GM12878 (cell line): ENCODE results near the gene LTN1. TPM values are rescaled to one million over a fixed set of nuclear protein-coding genes. Genes with fewer than 3 reads are reported as not detected.

Source experiments
- ATAC-seq: fragments of 200-7000 bp; cut with Tn5 transposase; 3 replicates; pipeline ENCODE4 v1.9.1; 2020; ENCODE audit warnings: mild to moderate bottlenecking, moderate library complexity
- BruUV-seq: library from RNA; stranded (reverse); fragments of 400-500 nt; replicated peaks from 2 replicates; lab custom pipeline; 2021; lab: Mats Ljungman, UMichigan
- CTCF ChIA-PET: fragments of 300-600 bp; sonication (Branson Sonifier 250); formaldehyde crosslinking; extraction: SDS; loops from one replicate; lab custom pipeline; 2021; ENCODE audit warnings: inconsistent platforms; lab: Yijun Ruan, JAX
- POLR2A ChIA-PET: fragments of 350-600 bp; formaldehyde crosslinking; extraction: SDS; loops from one replicate; lab custom pipeline; 2021; ENCODE audit warnings: inconsistent platforms; lab: Charles Lee
- RAD21 ChIA-PET: fragments of 300-600 bp; sonication (Branson Sonifier 250); formaldehyde crosslinking; loops from one replicate; lab custom pipeline; 2023; ENCODE audit warnings: antibody characterized with exemption; ENCODE audit not compliant: unreplicated experiment; lab: Charles Lee
- SMC1A ChIA-PET: fragments of 300-600 bp; sonication (Branson Sonifier 250); formaldehyde crosslinking; loops from one replicate; lab custom pipeline; 2023; ENCODE audit not compliant: unreplicated experiment, uncharacterized antibody; lab: Charles Lee
- DNase-seq: peaks from one replicate; pipeline ENCODE4 v3.0.0-alpha.2; 2011; ENCODE audit warnings: low read depth, low spot score
- FAIRE-seq: peaks from 3 replicates; lab custom pipeline; 2011; peaks lifted over from hg19 to GRCh38; lab: Jason Lieb, UNC
- H2AFZ ChIP-seq: 2 replicates; pipeline ENCODE4 v1.6.0; 2011; ENCODE audit warnings: low read depth, low read length, control low read depth; ENCODE audit not compliant: control insufficient read depth
- H3K27ac ChIP-seq: 2 replicates; pipeline ENCODE4 v1.5.1; 2011; ENCODE audit warnings: control low read depth; ENCODE audit not compliant: control insufficient read depth, insufficient read depth
- H3K27me3 ChIP-seq, 2 experiments: replicated peaks in 1 of 2; 2 replicates each; pipeline versions ENCODE4 v1.6.0 to v1.6.1; 2011; ENCODE audit warnings: low read length in 1 of 2; ENCODE audit not compliant: control insufficient read depth in 2 of 2, insufficient read depth in 2 of 2
- H3K36me3 ChIP-seq, 2 experiments: 2 replicates each; pipeline ENCODE4 v1.5.1; 2011; ENCODE audit warnings: low read length in 1 of 2; ENCODE audit not compliant: control insufficient read depth in 2 of 2, insufficient read depth in 2 of 2
- H3K4me1 ChIP-seq: 2 replicates; pipeline ENCODE4 v1.6.1; 2011; ENCODE audit warnings: mild to moderate bottlenecking, low read length, moderate library complexity, mixed read lengths; ENCODE audit not compliant: control insufficient read depth, insufficient read depth
- H3K4me2 ChIP-seq: 2 replicates; pipeline ENCODE4 v1.6.0; 2011; ENCODE audit warnings: control low read depth; ENCODE audit not compliant: control insufficient read depth, insufficient read depth
- H3K4me3 ChIP-seq: fragments of 200-600 bp; sonication (generic); 2 replicates; pipeline ENCODE4 v1.5.1; 2016
- H3K79me2 ChIP-seq: 2 replicates; pipeline ENCODE4 v1.6.0; 2011; ENCODE audit warnings: low read length; ENCODE audit not compliant: control insufficient read depth, insufficient read depth
- H3K9ac ChIP-seq: 2 replicates; pipeline ENCODE4 v1.8.0; 2011; ENCODE audit warnings: low read length, control low read depth, mixed read lengths; ENCODE audit not compliant: control insufficient read depth, insufficient read depth
- H3K9me3 ChIP-seq: replicated peaks from 3 replicates; pipeline ENCODE4 v1.5.1; 2011; ENCODE audit warnings: mild to moderate bottlenecking, low read length; ENCODE audit not compliant: control insufficient read depth, insufficient read depth
- H4K20me1 ChIP-seq: 2 replicates; pipeline ENCODE4 v1.6.0; 2011; ENCODE audit not compliant: control insufficient read depth, insufficient read depth
- CREB1 ChIP-seq: IDR thresholded peaks from 2 replicates; pipeline ENCODE4 v1.6.1; 2012; ENCODE audit warnings: low read depth, mild to moderate bottlenecking, inconsistent platforms
- CTCF ChIP-seq, 3 experiments: IDR thresholded peaks in 2 of 3; conservative IDR thresholded peaks in 1 of 3; 2 replicates each; pipeline ENCODE4 v1.5.1; 2011; ENCODE audit warnings: low read depth in 3 of 3, low read length in 3 of 3, mild to moderate bottlenecking in 3 of 3, control low read depth in 2 of 3, moderate library complexity in 2 of 3, inconsistent platforms in 1 of 3, mixed read lengths in 1 of 3; ENCODE audit not compliant: control insufficient read depth in 2 of 3, insufficient read depth in 1 of 3; ENCODE audit errors: extremely low read depth in 1 of 3
- ESRRA ChIP-seq: IDR thresholded peaks from 2 replicates; pipeline ENCODE4 v1.6.1; 2012; ENCODE audit warnings: mild to moderate bottlenecking, low read length, improper control_type of control experiment
- FOS ChIP-seq: IDR thresholded peaks from 3 replicates; pipeline ENCODE4 v1.6.1; 2011; ENCODE audit warnings: borderline replicate concordance; ENCODE audit not compliant: insufficient read length; ENCODE audit errors: extremely low read depth
- IRF4 ChIP-seq: IDR thresholded peaks from 2 replicates; pipeline ENCODE4 v1.6.1; 2011; ENCODE audit warnings: low read depth, low read length
- IRF5 ChIP-seq: fragments of 450-650 bp; IDR thresholded peaks from 2 replicates; pipeline ENCODE4 v1.6.1; 2017; ENCODE audit warnings: borderline replicate concordance
- KAT2A ChIP-seq: conservative IDR thresholded peaks from 2 replicates; pipeline ENCODE4 v1.6.1; 2011; ENCODE audit warnings: low read depth, low read length; ENCODE audit not compliant: control insufficient read depth
- MTA3 ChIP-seq: IDR thresholded peaks from 2 replicates; pipeline ENCODE4 v1.6.1; 2012; ENCODE audit warnings: low read length, inconsistent platforms, borderline replicate concordance
- NKRF ChIP-seq: fragments of 450-650 bp; conservative IDR thresholded peaks from 2 replicates; pipeline ENCODE4 v1.6.1; 2017; ENCODE audit warnings: mild to moderate bottlenecking, moderate library complexity
- USF1 ChIP-seq: IDR thresholded peaks from 2 replicates; pipeline ENCODE4 v1.6.1; 2011; ENCODE audit warnings: borderline replicate concordance, low read depth, mild to moderate bottlenecking, moderate library complexity, mixed read lengths, low read length; ENCODE audit not compliant: insufficient read depth; ENCODE audit errors: extremely low read length
- ZBTB33 ChIP-seq: fragments of 450-650 bp; IDR thresholded peaks from 2 replicates; pipeline ENCODE4 v1.6.1; 2017; ENCODE audit warnings: mild to moderate bottlenecking
- ZNF24 ChIP-seq: fragments of 450-650 bp; IDR thresholded peaks from 2 replicates; pipeline ENCODE4 v1.6.1; 2017; ENCODE audit warnings: antibody characterized with exemption, mild to moderate bottlenecking
- WGBS: methylation state at CpG from one replicate; pipeline ENCODE4 v1.1.6; 2016; ENCODE audit warnings: low lambda C conversion rate; ENCODE audit not compliant: insufficient replicate concordance, insufficient coverage; ENCODE audit errors: missing lambda C conversion rate; 5-methylcytosine and 5-hydroxymethylcytosine counted together
- in situ Hi-C: fragments of 300-500 bp; cut with MboI; formaldehyde crosslinking; loops from 9 replicates; pipeline ENCODE4 v1.14.3; 2018; ENCODE audit warnings: mixed read lengths
- intact Hi-C: fragments of 100-400 bp; cut with micrococcal nuclease; formaldehyde crosslinking; loops from one replicate; pipeline ENCODE4 v1.14.2; 2022; ENCODE audit not compliant: unreplicated experiment
- polyA plus RNA-seq, 11 experiments: library from polyadenylated mRNA; depleted of rRNA in 4 of 11; unstranded in 6 of 11; stranded (reverse) in 5 of 11; fragments of >200 nt; fragmentation: Nextera tagmentation in 4 of 11; fragmentation: Illumina TruSeq in 1 of 11; extraction: Ambion mirVana in 4 of 11; extraction: Trizol in 1 of 11; gene quantifications; 1 replicate in 1 of 11; 2 replicates in 10 of 11; pipeline versions ENCODE4 v1.2.1 to v1.2.3, GENCODE V29; 2011 to 2016; ENCODE audit warnings: inconsistent platforms in 2 of 11, missing spikeins in 2 of 11, low read depth in 1 of 11
- total RNA-seq, 4 experiments: library from RNA; depleted of rRNA in 3 of 4; stranded (reverse); fragments of >200 nt in 3 of 4; fragmentation: Illumina TruSeq in 1 of 4; extraction: Trizol in 1 of 4; gene quantifications; 2 replicates each; pipeline versions ENCODE4 v1.2.1 to v1.2.3, GENCODE V29; 2013 to 2021

LTN1 gene
- total and polyA plus RNA-seq, 10 of the 15 experiments (the other 5 are each of a cell fraction or from before 2014, with no cell fraction given): 3.5 to 17.3 (median 12.3) TPM

GRCh38 chr21:28982637-28983036 lies 10.0 kb downstream of the LTN1 start:
- intact Hi-C loops: no loop called here
- no peaks in the 10 kb centered on the region for H3K9me3 ChIP-seq
- in situ Hi-C loops: no loop called here
- no peak overlapping the region for H3K27ac ChIP-seq
- ChIA-PET SMC1A (no interaction called here), RAD21 (no interaction called here), POLR2A (no interaction called here), CTCF (interaction anchor here (0.9 to 1.2 kb wide), 4 partner anchors 8 to 431 kb away, joined by 3 to 5 read pairs (median 4); partner anchors contain the start of gene LTN1)
- H3K4me1 ChIP-seq: no peaks in the 10 kb centered on the region
- H2AFZ ChIP-seq: no peak overlapping the region
- H4K20me1 ChIP-seq: no peaks in the 10 kb centered on the region
- no peak overlapping the region for H3K4me2 ChIP-seq
- H3K36me3 ChIP-seq: peaks cover 1 to 29% of the 10 kb centered on the region in 2 experiments; a peak in 2 of 4 replicates
- ATAC-seq (no peak), DNase-seq (no peak), FAIRE-seq (no peak)
- TF ChIP-seq IRF4 (no peak), CTCF (IDR thresholded peaks at IDR 0.05 in 2 of 3, conservative IDR thresholded peaks at IDR 0.05 in 1 of 3; ENCODE audit: control insufficient read depth in 2 of 3, extremely low read depth in 1 of 3, insufficient read depth in 1 of 3, low read depth in 3 of 3, low read length in 3 of 3) (no peak), ZBTB33 (no peak), MTA3 (no peak), FOS (no peak), CREB1 (no peak), NKRF (no peak), IRF5 (no peak), ESRRA (no peak), ZNF24 (no peak), KAT2A (no peak), USF1 (no peak)
- H3K79me2 ChIP-seq: peaks cover 2% of the 10 kb centered on the region; the same call in 1 of the 2 replicates
- BruUV-seq: no TSS peak
- 100% methylated on average over 1 of the region's 1 CpG for WGBS
- H3K4me3 ChIP-seq: no peak overlapping the region
- H3K9ac ChIP-seq: no peak overlapping the region
- no peaks in the 10 kb centered on the region for H3K27me3 ChIP-seq
